K562 (cell line): Measurements from ENCODE around the gene CAPZA1. TPM values are rescaled to one million over a fixed set of nuclear protein-coding genes. Genes with fewer than 3 reads are reported as not detected.
A peak's percentile ranks its signal among the peaks of the same experiment; 100 is the strongest.

Experiments
- ARID1B ChIP-seq: fragments of 450-650 bp; IDR thresholded peaks from 2 replicates; pipeline ENCODE4 v1.6.1; 2016; ENCODE audit warnings: antibody characterized with exemption, mild to moderate bottlenecking, inconsistent platforms
- CBX3 ChIP-seq, 2 experiments: IDR thresholded peaks; 1 replicate in 1 of 2; 2 replicates in 1 of 2; pipeline ENCODE4 v1.6.1; 2012; ENCODE audit warnings: inconsistent platforms in 2 of 2, low read length in 2 of 2, borderline replicate concordance in 1 of 2, control low read depth in 1 of 2
- DDX20 ChIP-seq: fragments of 450-650 bp; IDR thresholded peaks from 2 replicates; pipeline ENCODE4 v1.6.1; 2016; ENCODE audit warnings: missing genetic modification characterization, low read depth, mild to moderate bottlenecking, missing compliant biosample characterization, moderate library complexity
- HDGF ChIP-seq: fragments of 450-650 bp; IDR thresholded peaks from 2 replicates; pipeline ENCODE4 v1.6.1; 2016
- POLR2G ChIP-seq: fragments of 200-400 bp; formaldehyde crosslinking; IDR thresholded peaks from 2 replicates; pipeline ENCODE4 v1.6.1; 2017; ENCODE audit warnings: low read depth, mild to moderate bottlenecking, antibody characterized with exemption, low read length, moderate library complexity
- PTTG1 ChIP-seq: fragments of 450-650 bp; IDR thresholded peaks from 2 replicates; pipeline ENCODE4 v1.6.1; 2016; ENCODE audit warnings: low read depth, mild to moderate bottlenecking, missing genetic modification characterization, missing compliant biosample characterization
- RB1 ChIP-seq: fragments of 450-650 bp; IDR thresholded peaks from 2 replicates; pipeline ENCODE4 v1.6.1; 2017; ENCODE audit warnings: low read depth, mild to moderate bottlenecking
- ZBTB2 ChIP-seq: fragments of 450-650 bp; IDR thresholded peaks from 2 replicates; pipeline ENCODE4 v1.6.1; 2016; ENCODE audit warnings: antibody characterized with exemption
- ZNF23 ChIP-seq: fragments of 250-450 bp; sonication (Bioruptor Pico); IDR thresholded peaks from 2 replicates; pipeline ENCODE4 v1.4.0; 2020; ENCODE audit warnings: mild to moderate bottlenecking
- ZNF384 ChIP-seq: IDR thresholded peaks from 2 replicates; pipeline ENCODE4 v1.6.1; 2012; ENCODE audit warnings: low read depth, low read length, improper control_type of control experiment
- ZNF609 ChIP-seq: sonication (generic); formaldehyde crosslinking; IDR thresholded peaks from 2 replicates; pipeline ENCODE4 v1.8.1; 2023; ENCODE audit warnings: missing genetic modification reagents, mild to moderate bottlenecking, borderline replicate concordance
- polyA plus RNA-seq, 8 experiments: library from polyadenylated mRNA; depleted of rRNA in 4 of 8; stranded (reverse) in 5 of 8; unstranded in 3 of 8; fragments of >200 nt; fragmentation: Nextera tagmentation in 2 of 8; fragmentation: Illumina TruSeq in 1 of 8; extraction: Ambion mirVana in 2 of 8; extraction: Trizol in 1 of 8; gene quantifications; 2 replicates each; pipeline versions ENCODE4 v1.2.1 to v1.2.3, GENCODE V29; 2011 to 2014; ENCODE audit warnings: inconsistent platforms in 1 of 8, missing spikeins in 1 of 8
- total RNA-seq, 7 experiments: library from RNA; depleted of rRNA in 6 of 7; stranded (reverse); fragments of >200 nt in 6 of 7; fragmentation: Illumina TruSeq in 2 of 7; extraction: Trizol in 2 of 7; gene quantifications; 2 replicates each; pipeline versions ENCODE4 v1.2.1 to v1.2.3, GENCODE V29; 2011 to 2021; ENCODE audit warnings: low replicate concordance in 1 of 7
- TF ChIP-seq, protein P1 (sequence below): IDR thresholded peaks from 2 replicates; pipeline ENCODE4 v1.6.1; 2011; ENCODE audit not compliant: insufficient read length; ENCODE audit errors: extremely low read depth
- TF ChIP-seq, protein P2 (sequence below): sonication (generic); formaldehyde crosslinking; IDR thresholded peaks from 2 replicates; pipeline ENCODE4 v1.4.0; 2020; ENCODE audit warnings: mild to moderate bottlenecking, missing genetic modification reagents
- TF ChIP-seq, protein P3 (sequence below): fragments of 450-650 bp; IDR thresholded peaks from one replicate; pipeline ENCODE4 v1.6.1; 2018; ENCODE audit warnings: mild to moderate bottlenecking, moderate library complexity; ENCODE audit not compliant: partially characterized antibody

CAPZA1 gene
- total and polyA plus RNA-seq, 9 of the 15 experiments (the other 6 are each of a cell fraction or from before 2014, with no cell fraction given), result 237 to 1,020 (median 306) TPM

- TF ChIP-seq ZNF609 (CRISPR knock-in tag) (no peak), ZBTB2 (peak; percentile 90), POLR2G (peak; percentile 36), HDGF (peak; percentile 44; the same call in 1 of the 2 replicates), RB1 (peak; percentile 31; the same call in 1 of the 2 replicates), PTTG1 (no peak), ARID1B (peak; percentile 95), ZNF384 (no peak), DDX20 (tag) (no peak), CBX3 (IDR thresholded peaks at IDR 0.05; ENCODE audit: borderline replicate concordance in 1 of 2, low read length in 2 of 2) (peak in 1 of 2 experiments; percentile 24; a peak in 1 of 3 replicates), ZNF23 (0 out of 2 replicates have a peak, but pooled peaks have one; percentile 38)
- TF ChIP-seq, protein P1, sequence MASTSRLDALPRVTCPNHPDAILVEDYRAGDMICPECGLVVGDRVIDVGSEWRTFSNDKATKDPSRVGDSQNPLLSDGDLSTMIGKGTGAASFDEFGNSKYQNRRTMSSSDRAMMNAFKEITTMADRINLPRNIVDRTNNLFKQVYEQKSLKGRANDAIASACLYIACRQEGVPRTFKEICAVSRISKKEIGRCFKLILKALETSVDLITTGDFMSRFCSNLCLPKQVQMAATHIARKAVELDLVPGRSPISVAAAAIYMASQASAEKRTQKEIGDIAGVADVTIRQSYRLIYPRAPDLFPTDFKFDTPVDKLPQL, result no peak
- TF ChIP-seq, protein P2, sequence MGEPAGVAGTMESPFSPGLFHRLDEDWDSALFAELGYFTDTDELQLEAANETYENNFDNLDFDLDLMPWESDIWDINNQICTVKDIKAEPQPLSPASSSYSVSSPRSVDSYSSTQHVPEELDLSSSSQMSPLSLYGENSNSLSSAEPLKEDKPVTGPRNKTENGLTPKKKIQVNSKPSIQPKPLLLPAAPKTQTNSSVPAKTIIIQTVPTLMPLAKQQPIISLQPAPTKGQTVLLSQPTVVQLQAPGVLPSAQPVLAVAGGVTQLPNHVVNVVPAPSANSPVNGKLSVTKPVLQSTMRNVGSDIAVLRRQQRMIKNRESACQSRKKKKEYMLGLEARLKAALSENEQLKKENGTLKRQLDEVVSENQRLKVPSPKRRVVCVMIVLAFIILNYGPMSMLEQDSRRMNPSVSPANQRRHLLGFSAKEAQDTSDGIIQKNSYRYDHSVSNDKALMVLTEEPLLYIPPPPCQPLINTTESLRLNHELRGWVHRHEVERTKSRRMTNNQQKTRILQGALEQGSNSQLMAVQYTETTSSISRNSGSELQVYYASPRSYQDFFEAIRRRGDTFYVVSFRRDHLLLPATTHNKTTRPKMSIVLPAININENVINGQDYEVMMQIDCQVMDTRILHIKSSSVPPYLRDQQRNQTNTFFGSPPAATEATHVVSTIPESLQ, result no peak
- TF ChIP-seq, protein P3, sequence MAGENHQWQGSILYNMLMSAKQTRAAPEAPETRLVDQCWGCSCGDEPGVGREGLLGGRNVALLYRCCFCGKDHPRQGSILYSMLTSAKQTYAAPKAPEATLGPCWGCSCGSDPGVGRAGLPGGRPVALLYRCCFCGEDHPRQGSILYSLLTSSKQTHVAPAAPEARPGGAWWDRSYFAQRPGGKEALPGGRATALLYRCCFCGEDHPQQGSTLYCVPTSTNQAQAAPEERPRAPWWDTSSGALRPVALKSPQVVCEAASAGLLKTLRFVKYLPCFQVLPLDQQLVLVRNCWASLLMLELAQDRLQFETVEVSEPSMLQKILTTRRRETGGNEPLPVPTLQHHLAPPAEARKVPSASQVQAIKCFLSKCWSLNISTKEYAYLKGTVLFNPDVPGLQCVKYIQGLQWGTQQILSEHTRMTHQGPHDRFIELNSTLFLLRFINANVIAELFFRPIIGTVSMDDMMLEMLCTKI, result no peak
Measured at GRCh38 chr1:112700290-112701226, 80.9 kb downstream of the CAPZA1 start (continued).
